Esophagus muscularis mucosa (tissue), 3 donors: ENCODE data around the gene FAM156B.
"Not testable (repeated sequence)": the region's sequence is repeated elsewhere in the genome, so short reads cannot be mapped to it uniquely, and the experiment has no call there.

Source experiments
- CTCF ChIP-seq, 3 experiments: fragments of 200-600 bp in 2 of 3; fragments of 450-650 bp in 1 of 3; sonication (generic) in 2 of 3; IDR thresholded peaks; one replicate each; pipeline ENCODE4 v1.5.1; 2017 to 2019; ENCODE audit warnings: antibody characterized with exemption in 3 of 3, mild to moderate bottlenecking in 2 of 3, moderate library complexity in 1 of 3
- EP300 ChIP-seq: sonication (generic); formaldehyde crosslinking; IDR thresholded peaks from one replicate; pipeline ENCODE4 v1.6.1; 2017; ENCODE audit warnings: antibody characterized with exemption

- not testable (repeated sequence) for TF ChIP-seq CTCF (IDR thresholded peaks at IDR 0.05); EP300
Measured at GRCh38 chrX:52948265-52948664, 51.1 kb downstream of the FAM156B start.
